SK-N-SH treated with all-trans-retinoic acid at 6 μM for 48 hours (cell line): ENCODE measurements around the gene CFAP74.

Experiments used
- ATAC-seq: fragments of 200-7000 bp; cut with Tn5 transposase; 3 replicates; pipeline ENCODE4 v1.9.1; 2020; ENCODE audit warnings: mild to moderate bottlenecking, moderate library complexity
- ARNTL ChIP-seq: fragments of 450-650 bp; formaldehyde crosslinking; IDR thresholded peaks from 2 replicates; pipeline ENCODE4 v1.5.0; 2020; ENCODE audit warnings: low read depth, mild to moderate bottlenecking, moderate library complexity, borderline replicate concordance
- BACH2 ChIP-seq: fragments of 250-450 bp; sonication (Bioruptor Pico); IDR thresholded peaks from 2 replicates; pipeline ENCODE4 v1.9.0; 2021; ENCODE audit warnings: mild to moderate bottlenecking, borderline replicate concordance
- CSDC2 ChIP-seq: fragments of 250-450 bp; sonication (Bioruptor Pico); IDR thresholded peaks from 2 replicates; pipeline ENCODE4 v1.5.0; 2020; ENCODE audit warnings: mild to moderate bottlenecking, moderate library complexity
- CSRNP3 ChIP-seq: fragments of 250-450 bp; sonication (Bioruptor Pico); IDR thresholded peaks from 2 replicates; pipeline ENCODE4 v1.5.1; 2021; ENCODE audit warnings: mild to moderate bottlenecking, moderate library complexity
- ESRRG ChIP-seq: fragments of 250-450 bp; sonication (Bioruptor Pico); IDR thresholded peaks from 2 replicates; pipeline ENCODE4 v1.6.1; 2021; ENCODE audit warnings: mild to moderate bottlenecking
- GLIS3 ChIP-seq: fragments of 250-450 bp; sonication (Bioruptor Pico); IDR thresholded peaks from 2 replicates; pipeline ENCODE4 v1.5.0; 2020; ENCODE audit warnings: mild to moderate bottlenecking, moderate library complexity
- ISL1 ChIP-seq: fragments of 250-450 bp; sonication (Bioruptor Pico); IDR thresholded peaks from 2 replicates; pipeline ENCODE4 v2.1.2; 2022; ENCODE audit warnings: mild to moderate bottlenecking, moderate library complexity
- OSR1 ChIP-seq: fragments of 250-450 bp; sonication (Bioruptor Pico); IDR thresholded peaks from 2 replicates; pipeline ENCODE4 v1.8.0; 2022; ENCODE audit warnings: moderate library complexity, mild to moderate bottlenecking, inconsistent platforms
- PATZ1 ChIP-seq: fragments of 250-450 bp; sonication (Bioruptor Pico); IDR thresholded peaks from 2 replicates; pipeline ENCODE4 v1.8.0; 2020; ENCODE audit warnings: mild to moderate bottlenecking, moderate library complexity, borderline replicate concordance
- RARB ChIP-seq: fragments of 250-450 bp; sonication (Bioruptor Pico); IDR thresholded peaks from 2 replicates; pipeline ENCODE4 v1.8.0; 2021; ENCODE audit warnings: mild to moderate bottlenecking, moderate library complexity
- SNAI2 ChIP-seq: fragments of 250-450 bp; sonication (Bioruptor Pico); IDR thresholded peaks from 2 replicates; pipeline ENCODE4 v1.5.0; 2020; ENCODE audit warnings: mild to moderate bottlenecking, moderate library complexity
- TOX ChIP-seq: fragments of 250-450 bp; sonication (Bioruptor Pico); IDR thresholded peaks from 2 replicates; pipeline ENCODE4 v1.8.0; 2021; ENCODE audit warnings: mild to moderate bottlenecking, moderate library complexity, borderline replicate concordance
- ZC3H10 ChIP-seq: fragments of 250-450 bp; sonication (Bioruptor Pico); IDR thresholded peaks from 2 replicates; pipeline ENCODE4 v1.5.1; 2021; ENCODE audit warnings: mild to moderate bottlenecking, moderate library complexity
- ZFP3 ChIP-seq: fragments of 250-450 bp; sonication (Bioruptor Pico); IDR thresholded peaks from 2 replicates; pipeline ENCODE4 v1.5.0; 2020; ENCODE audit warnings: mild to moderate bottlenecking, moderate library complexity
- ZFP30 ChIP-seq: fragments of 450-650 bp; formaldehyde crosslinking; IDR thresholded peaks from 2 replicates; pipeline ENCODE4 v1.5.0; 2022; ENCODE audit warnings: mild to moderate bottlenecking, moderate library complexity
- ZNF565 ChIP-seq: fragments of 450-650 bp; formaldehyde crosslinking; conservative IDR thresholded peaks from 2 replicates; pipeline ENCODE4 v1.5.0; 2020; ENCODE audit warnings: low read depth, mild to moderate bottlenecking, moderate library complexity
- ZNF70 ChIP-seq: fragments of 450-650 bp; formaldehyde crosslinking; IDR thresholded peaks from 2 replicates; pipeline ENCODE4 v1.5.0; 2020; ENCODE audit warnings: mild to moderate bottlenecking, moderate library complexity
- ZNF8 ChIP-seq: fragments of 450-650 bp; formaldehyde crosslinking; IDR thresholded peaks from 2 replicates; pipeline ENCODE4 v1.5.0; 2020; ENCODE audit warnings: mild to moderate bottlenecking, moderate library complexity
- TF ChIP-seq, protein P1 (sequence below): fragments of 250-450 bp; sonication (Bioruptor Pico); IDR thresholded peaks from 2 replicates; pipeline ENCODE4 v1.5.0; 2020; ENCODE audit warnings: mild to moderate bottlenecking, moderate library complexity
- TF ChIP-seq, protein P2 (sequence below): fragments of 250-450 bp; sonication (Bioruptor Pico); IDR thresholded peaks from 2 replicates; pipeline ENCODE4 v1.5.1; 2020; ENCODE audit warnings: low read depth, mild to moderate bottlenecking, moderate library complexity

Gene CFAP74

GRCh38 chr1:2025491-2025981 is 21.9 kb upstream of the CFAP74 start:
- no peak for ATAC-seq

GRCh38 chr1:2024887-2025286 is 21.3 kb upstream of the CFAP74 start:
- no peak for TF ChIP-seq ZNF8 (CRISPR knock-in tag)
- TF ChIP-seq PATZ1 (CRISPR knock-in tag): no peak
- no peak for TF ChIP-seq TOX
- TF ChIP-seq, protein P1, sequence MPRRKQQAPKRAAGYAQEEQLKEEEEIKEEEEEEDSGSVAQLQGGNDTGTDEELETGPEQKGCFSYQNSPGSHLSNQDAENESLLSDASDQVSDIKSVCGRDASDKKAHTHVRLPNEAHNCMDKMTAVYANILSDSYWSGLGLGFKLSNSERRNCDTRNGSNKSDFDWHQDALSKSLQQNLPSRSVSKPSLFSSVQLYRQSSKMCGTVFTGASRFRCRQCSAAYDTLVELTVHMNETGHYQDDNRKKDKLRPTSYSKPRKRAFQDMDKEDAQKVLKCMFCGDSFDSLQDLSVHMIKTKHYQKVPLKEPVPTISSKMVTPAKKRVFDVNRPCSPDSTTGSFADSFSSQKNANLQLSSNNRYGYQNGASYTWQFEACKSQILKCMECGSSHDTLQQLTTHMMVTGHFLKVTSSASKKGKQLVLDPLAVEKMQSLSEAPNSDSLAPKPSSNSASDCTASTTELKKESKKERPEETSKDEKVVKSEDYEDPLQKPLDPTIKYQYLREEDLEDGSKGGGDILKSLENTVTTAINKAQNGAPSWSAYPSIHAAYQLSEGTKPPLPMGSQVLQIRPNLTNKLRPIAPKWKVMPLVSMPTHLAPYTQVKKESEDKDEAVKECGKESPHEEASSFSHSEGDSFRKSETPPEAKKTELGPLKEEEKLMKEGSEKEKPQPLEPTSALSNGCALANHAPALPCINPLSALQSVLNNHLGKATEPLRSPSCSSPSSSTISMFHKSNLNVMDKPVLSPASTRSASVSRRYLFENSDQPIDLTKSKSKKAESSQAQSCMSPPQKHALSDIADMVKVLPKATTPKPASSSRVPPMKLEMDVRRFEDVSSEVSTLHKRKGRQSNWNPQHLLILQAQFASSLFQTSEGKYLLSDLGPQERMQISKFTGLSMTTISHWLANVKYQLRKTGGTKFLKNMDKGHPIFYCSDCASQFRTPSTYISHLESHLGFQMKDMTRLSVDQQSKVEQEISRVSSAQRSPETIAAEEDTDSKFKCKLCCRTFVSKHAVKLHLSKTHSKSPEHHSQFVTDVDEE (CRISPR knock-in tag): no peak
- no peak for TF ChIP-seq ARNTL
- no peak for TF ChIP-seq CSRNP3 (CRISPR knock-in tag)
- no peak for TF ChIP-seq BACH2 (CRISPR knock-in tag)
- TF ChIP-seq ISL1: no peak
- TF ChIP-seq GLIS3: no peak
- TF ChIP-seq RARB: no peak
- TF ChIP-seq SNAI2 (CRISPR knock-in tag): no peak
- no peak for TF ChIP-seq OSR1 (CRISPR knock-in tag)
- no peak for TF ChIP-seq ZC3H10 (CRISPR knock-in tag)
- no peak for TF ChIP-seq ESRRG (CRISPR knock-in tag)
- TF ChIP-seq, protein P2, sequence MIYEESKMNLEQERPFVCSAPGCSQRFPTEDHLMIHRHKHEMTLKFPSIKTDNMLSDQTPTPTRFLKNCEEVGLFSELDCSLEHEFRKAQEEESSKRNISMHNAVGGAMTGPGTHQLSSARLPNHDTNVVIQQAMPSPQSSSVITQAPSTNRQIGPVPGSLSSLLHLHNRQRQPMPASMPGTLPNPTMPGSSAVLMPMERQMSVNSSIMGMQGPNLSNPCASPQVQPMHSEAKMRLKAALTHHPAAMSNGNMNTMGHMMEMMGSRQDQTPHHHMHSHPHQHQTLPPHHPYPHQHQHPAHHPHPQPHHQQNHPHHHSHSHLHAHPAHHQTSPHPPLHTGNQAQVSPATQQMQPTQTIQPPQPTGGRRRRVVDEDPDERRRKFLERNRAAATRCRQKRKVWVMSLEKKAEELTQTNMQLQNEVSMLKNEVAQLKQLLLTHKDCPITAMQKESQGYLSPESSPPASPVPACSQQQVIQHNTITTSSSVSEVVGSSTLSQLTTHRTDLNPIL (CRISPR knock-in tag): no peak
- TF ChIP-seq, all 23 proteins: peak for 0
- ATAC-seq: no peak

More at GRCh38 chr1:2025491-2025981, 21.9 kb upstream of the CFAP74 start:
- TF ChIP-seq GLIS3: no peak
- no peak for TF ChIP-seq ZNF70 (CRISPR knock-in tag)
- no peak for TF ChIP-seq CSRNP3 (CRISPR knock-in tag)
- TF ChIP-seq, protein P2 (CRISPR knock-in tag): no peak
- TF ChIP-seq, all 23 proteins: peak for 0

DNA sequence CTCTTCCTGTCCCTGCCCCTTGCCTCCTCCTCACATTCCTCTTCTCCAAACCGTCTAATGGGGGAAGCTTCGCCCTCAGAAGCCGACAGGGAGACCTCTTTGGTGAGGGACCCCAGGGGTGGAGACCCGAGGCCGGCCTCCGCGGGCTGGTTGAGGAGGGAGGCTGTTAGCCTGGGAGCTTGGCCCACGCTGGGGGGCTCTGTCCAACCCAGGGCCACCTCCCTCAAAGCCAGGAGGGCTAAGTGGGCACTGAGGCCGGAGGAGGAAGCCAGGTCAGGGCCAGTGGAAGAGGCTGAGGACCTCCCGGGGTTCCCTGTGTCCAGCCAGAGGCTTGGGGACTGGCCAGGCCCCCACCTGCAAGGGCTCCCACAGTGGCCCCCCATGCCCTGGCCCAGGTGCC is 20.9 kb upstream of the CFAP74 start:
- no peak for ATAC-seq
- no peak for TF ChIP-seq PATZ1 (CRISPR knock-in tag)
- TF ChIP-seq SNAI2 (CRISPR knock-in tag): no peak
- TF ChIP-seq ZNF8 (CRISPR knock-in tag): no peak
- TF ChIP-seq ESRRG (CRISPR knock-in tag): no peak
- no peak for TF ChIP-seq ZNF70 (CRISPR knock-in tag)
- TF ChIP-seq RARB: no peak
- TF ChIP-seq ZFP30 (CRISPR knock-in tag): no peak
- no peak for TF ChIP-seq ISL1
- no peak for TF ChIP-seq BACH2 (CRISPR knock-in tag)
- no peak for TF ChIP-seq OSR1 (CRISPR knock-in tag)
- TF ChIP-seq ZNF565 (CRISPR knock-in tag): no peak
- TF ChIP-seq, protein P1 (CRISPR knock-in tag): no peak
- TF ChIP-seq ZC3H10 (CRISPR knock-in tag): no peak
- TF ChIP-seq, protein P2 (CRISPR knock-in tag): no peak
- TF ChIP-seq ZFP3 (CRISPR knock-in tag): no peak
- TF ChIP-seq CSDC2 (CRISPR knock-in tag): no peak
